ENCODE data around the gene GATA3. TPM values are rescaled to one million over a fixed set of nuclear protein-coding genes. Genes with fewer than 3 reads are reported as not detected.

The GATA3 gene
- total RNA-seq, 1 donor from 2014 or later: 1.5 TPM

DNA sequence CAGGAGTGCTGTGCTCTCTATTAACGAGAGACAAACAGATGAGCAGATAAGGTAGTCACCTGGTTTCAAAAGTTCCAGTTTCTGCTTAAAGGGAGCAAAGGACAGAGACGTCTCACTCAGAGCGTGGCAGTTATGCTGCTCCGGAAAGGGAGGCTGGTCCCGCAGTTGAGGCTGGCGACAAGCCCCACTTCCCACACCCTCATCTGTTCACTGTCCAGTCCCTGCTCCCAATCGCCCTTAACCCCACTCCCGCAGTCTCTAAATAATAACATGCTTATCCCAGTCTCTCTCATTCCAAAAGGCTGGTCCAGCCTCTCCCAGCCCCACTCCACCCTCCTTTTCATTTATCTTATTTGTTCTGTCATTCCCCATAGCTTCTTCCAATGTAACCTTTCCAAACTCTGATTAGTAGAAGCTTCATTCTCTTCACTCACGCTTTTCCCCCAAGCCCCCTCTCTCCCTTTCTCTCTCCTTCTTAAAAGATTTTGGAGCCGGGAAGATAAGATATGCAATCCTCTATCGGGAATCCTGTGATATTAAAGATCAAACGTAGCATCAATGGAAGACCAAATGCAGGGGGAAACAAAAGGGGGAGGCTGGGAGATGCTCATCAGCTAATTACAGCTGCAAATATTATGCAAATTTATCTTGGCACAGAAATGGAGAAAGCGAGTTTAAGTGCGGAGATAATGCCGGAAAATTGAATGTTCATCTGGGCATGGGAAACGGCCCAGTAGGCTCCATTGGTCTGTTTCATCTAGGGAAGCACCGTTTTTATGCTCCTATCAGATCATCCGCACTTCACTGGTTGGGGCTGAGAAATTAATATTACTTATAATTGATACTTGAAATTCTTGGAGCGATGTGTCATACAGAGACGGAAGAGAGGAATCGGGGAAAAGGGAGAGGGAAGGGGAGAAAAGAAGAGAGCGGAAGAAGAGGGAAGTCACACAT lies 16.3 kb upstream of the GATA3 start:
- no peak for DNase-seq (ENCODE audit: low spot score)

DNA sequence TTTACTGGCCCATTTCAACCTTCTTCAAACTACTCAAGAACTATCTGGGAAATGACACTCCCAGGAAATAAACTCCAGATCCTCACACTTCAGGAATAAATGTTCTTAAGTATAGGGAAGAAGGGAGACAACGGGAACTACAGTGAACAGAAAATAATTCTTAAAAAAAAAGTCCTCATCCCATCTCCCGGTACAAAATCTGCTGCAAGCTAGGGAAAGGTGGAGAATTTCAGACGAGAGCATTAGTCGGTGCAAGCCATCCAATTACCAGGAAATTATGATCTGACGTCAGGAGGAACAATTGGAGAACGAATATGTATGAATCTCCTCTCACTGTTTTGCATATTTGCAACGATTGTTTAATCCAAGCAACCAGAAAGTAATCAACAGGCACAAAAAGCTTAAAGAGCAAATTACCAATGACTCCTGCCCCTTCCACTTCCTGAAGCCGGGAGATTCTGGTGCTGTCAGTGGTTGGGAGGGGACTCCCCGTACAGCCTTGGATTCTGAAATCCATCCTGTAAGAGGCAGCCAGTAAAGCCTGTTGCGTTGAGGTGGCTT lies 15.1 kb upstream of the GATA3 start:
- no peak for DNase-seq (ENCODE audit: low spot score)

DNA sequence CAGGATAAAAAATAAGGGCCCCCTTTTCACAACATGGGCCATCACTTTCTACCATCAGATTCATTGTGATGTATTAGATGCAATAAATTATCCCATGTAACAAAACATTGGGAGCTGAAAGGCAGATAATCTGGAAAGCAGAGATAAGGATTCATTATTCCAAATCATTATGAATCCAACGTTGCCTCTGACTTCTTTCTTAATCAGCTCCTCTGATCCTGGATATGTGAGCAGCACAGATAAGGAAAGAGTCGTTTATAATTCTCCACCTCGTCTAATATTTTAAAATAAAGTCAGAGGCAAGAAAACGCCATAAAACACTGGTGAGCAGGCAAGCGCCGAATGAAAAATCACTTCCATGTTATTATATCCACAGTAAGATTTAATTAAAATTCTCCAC lies 13.8 kb upstream of the GATA3 start:
- DNase-seq (ENCODE audit: low spot score): no peak

- no peak for DNase-seq (ENCODE audit: low spot score)
Observed at GRCh38 chr10:8041284-8041991, 13.1 kb upstream of the GATA3 start.

GRCh38 chr10:8041992-8042720 lies 12.3 kb upstream of the GATA3 start:
- DNase-seq (ENCODE audit: low spot score): no peak

GRCh38 chr10:8042721-8043568 lies 11.5 kb upstream of the GATA3 start:
- DNase-seq (ENCODE audit: low spot score): no peak

DNA sequence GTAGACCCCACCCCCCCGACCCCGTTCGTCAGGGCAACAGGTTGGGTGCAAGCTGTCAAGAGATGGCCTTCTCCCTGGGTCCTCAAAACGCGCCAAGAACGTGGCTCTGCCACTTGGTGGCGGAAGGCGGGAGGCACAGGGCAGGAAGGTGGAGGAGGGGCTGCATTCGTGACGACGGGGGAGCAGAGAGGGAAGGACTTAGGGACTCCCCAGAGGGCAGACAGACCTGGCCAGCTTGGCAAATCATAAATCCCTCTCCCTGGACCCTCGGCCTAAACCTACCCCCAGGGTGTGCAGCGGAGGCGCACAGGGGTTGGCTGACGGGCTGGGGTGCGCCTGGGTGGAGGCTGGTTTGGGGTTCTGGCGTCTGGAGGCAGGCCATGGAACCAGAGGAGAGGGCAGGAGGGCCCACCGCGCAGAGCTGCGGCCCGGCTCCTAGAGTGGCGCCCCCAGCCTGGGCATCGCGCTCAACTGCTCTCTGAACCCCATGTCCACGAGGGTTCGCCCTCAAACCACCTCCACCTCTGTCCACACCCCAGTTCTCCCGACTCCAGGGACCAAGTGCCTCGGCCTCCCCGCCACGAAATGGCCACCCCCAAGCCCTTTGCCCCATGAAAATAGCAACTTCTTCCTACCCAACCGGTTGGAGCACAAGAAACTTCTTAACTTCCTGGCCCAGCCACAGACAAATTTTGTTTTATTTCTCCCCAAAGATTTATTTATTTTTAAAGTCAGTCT lies 10.8 kb upstream of the GATA3 start:
- DNase-seq (ENCODE audit: low spot score): no peak

- DNase-seq (ENCODE audit: low spot score): no peak
Observed at GRCh38 chr10:8044331-8044907, 10.1 kb upstream of the GATA3 start.

DNA sequence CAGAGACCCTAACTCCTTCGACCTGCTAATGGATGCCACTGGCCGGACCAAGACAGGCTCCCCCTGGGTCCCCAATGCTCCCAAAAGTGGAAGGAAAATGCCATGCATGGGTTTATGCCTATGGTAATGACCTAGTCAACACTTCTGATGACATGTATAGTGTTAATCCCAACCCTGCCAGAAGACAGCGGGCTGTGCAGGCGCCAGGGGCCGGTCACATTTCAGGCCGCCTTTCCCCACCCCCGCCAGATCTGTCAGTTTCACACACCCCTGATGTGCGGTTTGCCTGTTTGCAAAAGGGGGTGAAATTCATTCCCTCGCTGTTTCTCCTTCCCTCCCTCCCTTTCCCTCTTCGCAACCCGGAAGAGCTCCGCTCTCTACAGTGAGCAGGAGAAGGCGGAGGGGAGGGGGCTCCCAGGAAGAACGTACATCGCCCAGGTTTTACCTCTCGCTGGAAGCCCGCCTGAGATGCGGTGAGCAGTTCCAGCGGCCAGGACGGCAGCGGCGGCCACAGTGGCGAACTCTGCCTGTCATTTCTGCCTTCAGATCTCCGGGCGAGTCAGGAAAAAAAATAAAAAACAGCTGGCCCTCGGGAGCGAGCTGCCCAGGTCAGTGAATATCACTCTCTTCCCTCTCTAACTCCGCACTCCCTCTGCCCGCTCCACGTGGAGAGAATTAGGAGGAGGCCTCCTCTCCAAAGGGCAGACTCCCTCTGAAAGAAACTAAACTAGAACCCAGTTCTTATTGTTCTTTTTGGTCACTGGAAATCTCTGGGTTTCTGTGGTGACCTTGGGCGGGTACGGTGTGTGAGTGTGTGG lies 9.4 kb upstream of the GATA3 start:
- DNase-seq (ENCODE audit: low spot score): no peak

DNA sequence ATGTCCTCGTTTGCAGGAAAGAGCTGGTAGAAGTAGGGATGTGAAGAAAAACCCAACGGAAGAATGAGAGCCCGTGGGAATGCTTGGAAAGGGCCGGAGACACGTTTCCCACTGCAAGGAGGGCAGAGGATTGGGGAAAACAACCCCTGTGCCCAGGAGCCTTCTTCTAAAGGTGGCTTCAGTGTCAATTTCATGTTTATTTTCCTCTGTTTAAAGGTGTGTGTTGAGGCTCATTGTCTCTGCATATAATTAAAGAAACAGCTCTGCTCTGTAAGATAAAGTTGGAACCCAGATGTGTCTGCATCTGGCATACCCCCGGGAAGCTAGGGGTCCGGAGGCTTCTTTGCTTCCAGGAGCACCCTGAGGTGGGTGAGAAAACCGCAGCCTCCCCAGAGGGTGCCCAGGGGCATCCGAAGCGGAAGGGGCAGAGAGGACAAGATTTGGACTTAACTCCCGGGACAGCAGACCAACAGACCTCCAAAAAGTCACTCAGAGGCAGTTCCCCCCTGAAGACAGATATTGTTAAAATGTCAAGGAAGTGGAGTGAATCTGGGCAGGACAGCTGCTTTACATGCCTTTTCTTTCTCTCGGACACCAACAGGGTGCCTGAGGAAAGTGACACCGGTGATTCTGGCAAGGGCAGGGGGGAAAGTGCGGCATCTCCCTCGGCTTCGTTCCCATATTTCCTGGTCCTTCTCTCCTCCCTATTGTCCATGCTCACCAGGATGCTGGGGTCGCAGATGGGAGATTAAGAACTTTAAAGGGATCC lies 8.6 kb upstream of the GATA3 start:
- no peak for DNase-seq (ENCODE audit: low spot score)

DNA sequence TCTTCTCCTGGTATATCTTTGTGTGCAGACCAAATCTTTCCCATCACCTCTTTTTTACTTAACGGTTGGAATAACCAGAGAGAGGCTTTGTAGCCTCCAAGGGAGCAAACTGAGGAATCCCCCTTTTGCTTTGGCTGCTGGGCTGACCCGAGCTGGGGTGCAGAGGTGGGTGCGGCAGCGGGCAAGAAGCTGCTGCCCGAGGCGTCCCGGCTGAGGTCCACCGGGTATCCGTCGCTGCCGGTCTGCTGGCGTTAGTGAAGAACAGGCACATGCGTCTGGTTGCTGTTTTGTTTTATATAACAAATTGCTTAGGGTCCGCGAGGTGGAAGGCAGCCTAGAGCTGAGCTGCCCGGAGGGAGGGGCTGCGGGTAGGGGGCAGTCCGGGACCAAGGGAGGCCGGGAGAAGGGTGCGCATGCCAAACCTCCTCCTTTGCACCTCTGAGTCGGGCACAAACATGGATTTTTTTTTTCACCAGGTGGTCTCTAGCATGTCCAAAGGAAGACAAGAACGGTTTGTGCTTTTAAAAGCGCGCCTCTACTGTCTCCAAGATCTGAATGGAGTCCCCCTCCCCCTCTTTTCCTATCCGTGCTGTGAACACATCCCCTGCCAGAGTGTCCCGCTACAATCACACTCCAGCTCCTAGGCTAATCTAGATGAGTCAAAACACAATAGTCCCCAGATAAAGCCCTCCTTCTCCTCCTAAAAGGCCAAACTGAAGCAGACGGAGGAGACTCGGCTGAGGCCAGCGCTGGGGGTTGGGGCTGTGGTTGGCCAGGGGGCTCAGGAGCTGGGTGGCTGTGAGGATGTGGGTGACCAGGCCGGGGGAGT lies 6.8 kb upstream of the GATA3 start:
- DNase-seq (ENCODE audit: low spot score): no peak

- no peak for DNase-seq (ENCODE audit: low spot score)
Observed at GRCh38 chr10:8048281-8049008, 6.0 kb upstream of the GATA3 start.

DNA sequence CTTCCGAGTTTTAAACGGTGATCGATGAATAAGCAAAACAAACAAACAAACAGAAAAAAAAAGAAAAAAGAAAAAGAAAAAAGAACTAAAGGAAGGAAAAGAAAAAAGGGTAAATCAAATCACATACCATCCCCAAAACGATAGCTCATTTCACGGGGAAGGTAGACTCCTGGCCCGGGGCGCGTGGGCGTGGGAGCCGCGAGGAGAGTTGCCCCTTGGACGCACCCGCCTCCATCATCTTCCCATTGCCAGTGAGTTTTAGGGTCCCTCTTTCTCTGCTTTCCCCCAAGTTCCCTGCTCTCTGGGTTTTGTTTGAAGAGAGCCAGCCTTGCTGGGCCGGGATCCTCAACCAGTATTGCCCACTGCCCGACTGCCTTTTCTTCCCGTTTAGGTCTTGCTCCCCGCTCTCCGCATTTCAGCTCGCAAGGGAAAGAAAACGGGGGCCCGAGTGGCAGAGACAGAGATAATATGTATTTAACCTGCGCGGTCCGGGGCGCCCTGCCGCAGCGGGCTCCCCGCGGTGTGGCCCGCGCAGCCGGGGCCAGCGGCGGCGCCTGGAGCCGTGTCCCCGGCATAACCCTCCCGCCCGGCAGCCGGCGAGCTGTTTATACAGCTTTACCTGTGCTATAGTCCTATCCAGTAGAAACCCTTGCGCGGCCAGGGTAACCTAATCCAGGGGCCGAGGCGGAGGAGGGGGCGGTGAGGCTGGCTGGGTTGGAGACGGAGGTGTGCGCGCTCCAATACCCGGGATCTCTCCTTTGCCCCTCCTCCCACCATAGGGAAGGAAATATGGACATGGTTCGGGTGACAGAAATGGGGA lies 5.2 kb upstream of the GATA3 start:
- no peak for DNase-seq (ENCODE audit: low spot score)

DNA sequence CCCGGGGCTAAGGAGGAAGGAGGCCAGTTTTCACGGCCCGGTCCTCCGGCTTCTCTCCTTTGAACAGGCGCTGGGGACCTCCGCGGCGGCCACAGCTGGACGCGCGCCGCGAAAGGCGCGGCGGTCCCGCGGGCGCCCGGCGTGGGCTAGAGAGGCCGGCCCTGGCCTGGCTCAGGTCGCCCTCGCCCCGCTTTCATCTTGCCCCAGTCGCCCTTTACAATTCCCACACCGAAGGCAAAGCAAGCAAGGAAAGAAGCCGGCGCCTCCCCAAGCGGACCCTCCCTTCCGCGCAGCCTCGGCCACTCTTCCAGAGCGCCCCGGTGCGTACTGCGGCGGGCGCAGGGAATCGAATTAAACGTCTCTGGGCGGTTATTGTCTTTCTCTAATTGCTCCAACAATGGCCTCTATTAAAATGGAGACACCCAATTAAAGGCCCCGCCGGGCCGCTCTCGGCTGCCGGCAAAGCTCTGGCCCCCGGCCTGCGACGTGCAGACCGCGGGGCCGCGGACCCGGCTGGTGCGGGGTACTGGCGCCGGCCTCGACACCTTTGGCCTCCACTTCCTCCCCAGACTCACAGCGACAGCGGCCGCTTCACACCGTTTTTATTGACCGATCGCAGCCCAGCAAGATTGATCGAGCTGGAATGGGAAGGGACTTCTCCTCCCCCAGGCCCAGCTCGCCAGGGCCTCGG lies 4.5 kb upstream of the GATA3 start:
- DNase-seq (ENCODE audit: low spot score): no peak

DNA sequence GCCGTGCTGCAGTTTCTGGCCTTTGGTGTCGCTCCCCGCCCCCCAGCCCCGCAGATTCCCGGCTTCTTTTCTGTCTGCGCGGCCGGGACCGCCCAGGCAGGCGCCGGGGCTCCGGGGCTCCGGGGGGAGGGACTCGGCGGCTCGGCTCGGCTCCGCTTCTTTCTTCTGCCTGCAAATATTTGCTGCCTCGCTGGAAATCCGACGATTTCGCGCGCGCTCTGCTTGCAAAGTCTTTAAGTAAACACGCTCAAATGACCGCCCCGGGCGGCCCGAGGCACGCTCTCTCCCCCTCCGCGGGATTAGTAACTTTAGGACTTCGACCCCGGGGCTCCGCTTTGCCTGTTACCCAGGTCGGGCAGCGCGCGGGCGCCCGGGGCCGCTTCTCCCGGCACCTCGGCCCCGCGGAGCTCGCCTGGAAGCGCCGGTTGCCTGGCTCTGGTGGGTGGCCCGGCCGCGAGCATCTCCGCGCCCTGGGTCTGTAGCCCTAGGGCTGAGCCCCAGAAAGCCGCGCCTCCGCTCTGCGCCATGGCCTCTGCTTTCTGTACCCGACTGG lies 3.9 kb upstream of the GATA3 start:
- DNase-seq (ENCODE audit: low spot score): no peak

All from mucosa of gallbladder (tissue), 1 donor.